Breast epithelium (tissue), 4 donors: Measurements from ENCODE around the gene FAM20C. TPM values are rescaled to one million over a fixed set of nuclear protein-coding genes. Genes with fewer than 3 reads are reported as not detected.
A peak's percentile ranks its signal among the peaks of the same experiment; 100 is the strongest.

ENCODE experiments used
- DNase-seq, 2 donors: peaks; one replicate each; pipeline ENCODE4 v3.0.0-alpha.2; 2019; ENCODE audit warnings: low spot score in 2 of 2
- H3K27ac ChIP-seq, 2 donors: fragments of 200-600 bp; sonication (generic) in 1 of 2; one replicate each; pipeline ENCODE4 v1.5.1; 2016 to 2019; ENCODE audit warnings: mild to moderate bottlenecking in 1 of 2
- H3K27me3 ChIP-seq, 2 donors: fragments of 200-600 bp; sonication (generic) in 1 of 2; one replicate each; pipeline versions ENCODE4 v1.5.1 to v1.6.0; 2017 to 2019; ENCODE audit warnings: control low read depth in 1 of 2, mild to moderate bottlenecking in 1 of 2
- H3K36me3 ChIP-seq: fragments of 200-600 bp; one replicate; pipeline ENCODE4 v1.5.1; 2019
- H3K4me1 ChIP-seq, 2 donors: fragments of 200-600 bp; sonication (generic); one replicate each; pipeline ENCODE4 v1.5.1; 2016 to 2019; ENCODE audit warnings: control low read depth in 1 of 2
- H3K4me3 ChIP-seq, 3 donors: fragments of 200-600 bp; sonication (generic); 1 replicate in 2 of 3; 2 replicates in 1 of 3; pipeline ENCODE4 v1.5.1; 2016 to 2019; ENCODE audit warnings: mild to moderate bottlenecking in 3 of 3, moderate library complexity in 2 of 3
- H3K9me3 ChIP-seq, 2 donors: fragments of 200-600 bp; sonication (generic) in 1 of 2; one replicate each; pipeline ENCODE4 v1.5.1; 2016 to 2019; ENCODE audit warnings: control low read depth in 1 of 2
- CTCF ChIP-seq, 3 donors: fragments of 450-650 bp; IDR thresholded peaks; one replicate each; pipeline ENCODE4 v1.5.1; 2016 to 2017; ENCODE audit warnings: antibody characterized with exemption in 3 of 3, mild to moderate bottlenecking in 3 of 3, moderate library complexity in 3 of 3
- POLR2A ChIP-seq: fragments of 450-650 bp; IDR thresholded peaks from one replicate; pipeline ENCODE4 v1.6.1; 2016; ENCODE audit warnings: antibody characterized with exemption, mild to moderate bottlenecking, moderate library complexity
- POLR2AphosphoS5 ChIP-seq, 3 donors: sonication (generic); formaldehyde crosslinking; IDR thresholded peaks; one replicate each; pipeline ENCODE4 v1.6.1; 2017; ENCODE audit warnings: antibody characterized with exemption in 3 of 3
- intact Hi-C: fragments of 100-400 bp; cut with DNase I; formaldehyde crosslinking; loops from one replicate; pipeline ENCODE4 v1.15.1; 2023; ENCODE audit warnings: low total_unique reads
- total RNA-seq, 3 donors: library from RNA; depleted of rRNA; stranded (reverse); fragments of >200 nt; gene quantifications; one replicate each; pipeline ENCODE4 v1.1.0, GENCODE V29; 2016

The FAM20C gene
- total RNA-seq, 3 donors from 2014 or later: 30.7 to 73.7 (median 71.0) TPM

DNA sequence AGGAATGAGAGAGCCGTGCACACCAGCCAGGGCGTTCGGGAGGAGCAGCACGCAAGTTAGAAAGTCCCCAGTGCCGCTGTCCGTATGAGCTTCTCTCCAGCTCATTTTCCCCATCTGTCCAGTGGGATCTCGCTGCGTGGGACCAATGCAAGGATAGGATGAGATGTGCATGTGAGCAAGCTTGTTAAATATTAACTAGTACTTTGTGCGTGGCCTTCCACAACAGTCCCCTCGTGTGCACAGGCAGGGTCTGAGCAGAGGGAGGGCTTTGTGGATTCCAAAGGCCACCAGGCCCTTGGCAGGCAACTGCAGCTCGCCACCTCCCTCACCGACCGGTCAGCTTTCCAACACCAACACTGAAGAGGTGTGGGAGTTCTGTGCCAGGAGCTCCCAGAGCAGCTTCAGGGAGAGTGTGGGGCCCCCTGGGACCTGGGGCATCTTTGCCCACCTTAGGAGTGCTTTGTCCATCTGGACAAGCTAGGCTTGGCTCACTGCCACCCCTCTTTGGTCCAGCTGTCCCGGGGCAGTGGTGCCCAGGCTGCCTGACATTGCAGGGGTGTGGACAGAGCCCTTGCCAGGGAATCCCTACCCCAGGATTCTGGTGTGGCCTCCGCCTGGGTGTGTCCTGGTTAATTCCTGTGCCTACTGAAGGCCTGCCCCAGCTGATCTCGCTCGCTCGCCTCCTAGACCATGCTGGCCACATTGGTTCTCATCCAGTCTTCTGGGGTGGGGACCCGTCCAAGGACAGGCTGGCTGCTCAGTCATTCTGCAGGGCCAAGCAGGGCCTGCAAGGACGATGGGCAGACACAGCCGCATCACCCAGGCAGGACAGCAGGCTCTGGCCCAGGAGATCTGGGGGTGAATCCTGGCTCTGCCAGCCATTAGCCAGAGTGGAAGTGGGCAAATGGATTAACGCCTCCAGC is 5.3 kb downstream of the FAM20C start:
- peaks cover 8% of the 10 kb centered on the region for H3K36me3 ChIP-seq
- no peaks in the 10 kb centered on the region for H3K9me3 ChIP-seq
- no peak for DNase-seq

DNA sequence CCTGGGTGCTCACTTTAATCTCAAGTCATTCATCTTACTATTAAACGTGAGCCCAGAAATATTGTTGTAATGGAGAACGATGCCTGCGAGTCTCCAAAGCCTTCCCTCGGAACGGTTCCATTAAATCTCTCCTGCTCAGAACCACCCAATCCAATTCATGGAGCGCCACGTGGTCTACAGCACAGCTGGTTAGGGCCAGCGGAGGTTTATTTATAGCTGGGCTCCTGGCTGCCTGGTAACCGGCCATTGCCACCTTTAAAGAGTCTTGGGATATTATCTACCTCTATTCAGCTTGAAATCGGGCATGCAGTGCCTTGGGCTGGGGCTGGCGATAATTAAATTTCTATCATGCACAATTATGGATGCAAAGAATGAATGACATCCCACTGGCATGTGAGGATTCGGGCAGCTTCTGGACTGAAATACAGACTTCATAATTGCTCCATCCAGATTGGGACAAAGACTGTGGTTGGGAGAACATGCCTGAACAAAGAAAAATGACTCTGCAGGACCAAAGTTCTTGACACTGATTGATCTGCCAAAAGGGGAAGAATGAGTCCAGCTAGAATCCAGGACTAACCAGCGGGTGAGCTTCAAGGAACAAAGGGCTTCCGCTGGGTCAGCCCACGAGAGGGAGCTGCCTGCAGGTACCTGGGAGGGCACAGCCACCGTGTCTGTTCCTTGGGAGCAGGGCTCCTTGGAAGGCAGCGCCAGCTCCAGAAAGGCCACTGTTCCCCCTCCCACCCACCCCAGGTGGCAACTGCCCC is 7.3 kb downstream of the FAM20C start:
- DNase-seq: peak in 1 of 2 donors; percentile 41
- Histone ChIP-seq H3K27me3 (no peaks in the 10 kb centered on the region), H3K4me3 (no peak overlapping the region), H3K27ac (peak overlapping the region; percentile 36 to 61), H3K36me3 (peaks cover 8% of the 10 kb centered on the region), H3K9me3 (no peaks in the 10 kb centered on the region), H3K4me1 (peaks cover 0 to 5% of the 10 kb centered on the region in 2 donors)
- TF ChIP-seq POLR2AphosphoS5 (IDR thresholded peaks at IDR 0.05): no peak
- no peak for TF ChIP-seq POLR2A
- TF ChIP-seq CTCF (IDR thresholded peaks at IDR 0.05): no peak
- intact Hi-C loops: no loop called here

More for the DNA sequence above, 5.3 kb downstream of the FAM20C start:
- no peak overlapping the region for H3K27ac ChIP-seq
- H3K27me3 ChIP-seq: no peaks in the 10 kb centered on the region
- peak overlapping the region in 1 of 3 donors; percentile 97 for H3K4me3 ChIP-seq
- H3K4me1 ChIP-seq: peaks cover 0 to 5% of the 10 kb centered on the region in 2 donors
- TF ChIP-seq POLR2A: no peak
- no peak for TF ChIP-seq POLR2AphosphoS5 (IDR thresholded peaks at IDR 0.05)
- no peak for TF ChIP-seq CTCF (IDR thresholded peaks at IDR 0.05)
- intact Hi-C loops: no loop called here

- intact Hi-C loops: no loop called here
- Histone ChIP-seq H3K36me3 (peaks cover 8% of the 10 kb centered on the region), H3K4me1 (no peaks in the 10 kb centered on the region)
Measured at GRCh38 chr7:200290-200689, 7.9 kb downstream of the FAM20C start.

GRCh38 chr7:200704-201103 is 8.3 kb downstream of the FAM20C start:
- no peaks in the 10 kb centered on the region for H3K27me3 ChIP-seq
- H3K4me1 ChIP-seq: no peaks in the 10 kb centered on the region
- DNase-seq: no peak
- H3K4me3 ChIP-seq: no peak overlapping the region
- intact Hi-C loops: no loop called here
- peaks cover 8% of the 10 kb centered on the region for H3K36me3 ChIP-seq
- TF ChIP-seq CTCF (IDR thresholded peaks at IDR 0.05): no peak
- no peak for TF ChIP-seq POLR2A
- TF ChIP-seq POLR2AphosphoS5 (IDR thresholded peaks at IDR 0.05): no peak
- no peaks in the 10 kb centered on the region for H3K9me3 ChIP-seq
- no peak overlapping the region for H3K27ac ChIP-seq

More at GRCh38 chr7:200290-200689, 7.9 kb downstream of the FAM20C start:
- DNase-seq: no peak
- Histone ChIP-seq H3K27ac (no peak overlapping the region), H3K4me3 (no peak overlapping the region), H3K27me3 (no peaks in the 10 kb centered on the region), H3K9me3 (no peaks in the 10 kb centered on the region)
- TF ChIP-seq POLR2AphosphoS5 (IDR thresholded peaks at IDR 0.05) (no peak), CTCF (IDR thresholded peaks at IDR 0.05) (no peak), POLR2A (no peak)
